NB4 (cell line): ENCODE measurements around the gene HJV.

ENCODE experiments used
- CTCF ChIP-seq: IDR thresholded peaks from one replicate; pipeline ENCODE4 v1.5.1; 2012; ENCODE audit warnings: low read depth, low read length
- MAX ChIP-seq: IDR thresholded peaks from 2 replicates; pipeline ENCODE4 v1.6.1; 2011; ENCODE audit warnings: low read depth, low read length
- MYC ChIP-seq: IDR thresholded peaks from 2 replicates; pipeline ENCODE4 v1.6.1; 2011; ENCODE audit warnings: low read depth, low read length
- POLR2A ChIP-seq: IDR thresholded peaks from 2 replicates; pipeline ENCODE4 v1.6.1; 2011; ENCODE audit warnings: mild to moderate bottlenecking; ENCODE audit not compliant: insufficient read length; ENCODE audit errors: extremely low read depth

- no peak for TF ChIP-seq CTCF
- no peak for TF ChIP-seq POLR2A
- TF ChIP-seq MAX, result no peak
- no peak for TF ChIP-seq MYC
Measured at GRCh38 chr1:145995964-145996432, 25.5 kb downstream of the HJV start.
